DND-41 (cell line): ENCODE measurements around the gene PLSCR2.

Experiments used
- CTCF ChIP-seq: IDR thresholded peaks from 2 replicates; pipeline ENCODE4 v1.5.1; 2012; ENCODE audit warnings: borderline replicate concordance, low read length, moderate library complexity, mild to moderate bottlenecking; ENCODE audit not compliant: poor library complexity, severe bottlenecking; ENCODE audit errors: extremely low read depth
- EZH2 ChIP-seq: IDR thresholded peaks from 3 replicates; pipeline ENCODE4 v1.6.1; 2012; ENCODE audit warnings: borderline replicate concordance, low read depth, mild to moderate bottlenecking, moderate library complexity, low read length, inconsistent platforms; ENCODE audit not compliant: severe bottlenecking

- TF ChIP-seq CTCF (no peak), EZH2 (no peak)
Measured at GRCh38 chr3:146468671-146469149, 651 bp downstream of the PLSCR2 start.
